ENCODE results near the gene PUM1.

Gene PUM1

DNA sequence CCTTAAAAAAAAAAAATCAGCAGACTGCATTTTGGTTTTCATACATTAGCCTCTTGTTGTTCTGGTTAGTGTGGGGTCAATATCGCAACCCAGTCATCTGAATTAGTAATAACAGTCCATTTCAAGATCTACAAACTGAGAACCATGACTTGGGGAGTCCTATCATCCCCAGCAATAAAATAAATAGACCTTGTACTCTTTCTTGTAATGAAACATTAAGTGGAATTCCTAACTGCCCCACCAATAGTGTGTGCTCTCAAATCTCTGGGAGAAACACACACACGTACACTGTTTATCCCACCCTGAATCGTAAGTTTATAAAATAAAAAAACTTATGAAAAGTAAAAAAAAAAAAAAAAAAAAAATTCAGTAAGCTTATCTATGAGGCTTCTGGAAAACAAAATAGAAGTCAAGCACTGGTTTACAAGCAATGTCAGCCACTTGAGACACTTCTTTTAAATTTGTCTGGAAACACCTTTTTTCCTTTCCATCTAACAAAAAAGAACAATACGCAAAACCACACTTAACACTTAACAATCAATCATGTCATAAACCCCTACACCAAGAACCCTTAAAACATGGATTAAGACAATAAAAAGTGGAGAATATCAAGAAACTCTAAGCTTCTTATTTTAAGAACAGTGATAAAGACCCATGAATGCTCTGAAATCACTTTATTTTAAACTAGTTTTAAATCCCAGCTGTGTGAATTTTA, 53.1 kb downstream of the PUM1 start:
- H3K4ac ChIP-seq (ENCODE audit: low read length), result no peak overlapping the region
- H2BK5ac ChIP-seq (ENCODE audit: low read length), result no peak overlapping the region
- no peak overlapping the region for H2BK12ac ChIP-seq (ENCODE audit: low read length)

GRCh38 chr1:31011719-31012118, 53.8 kb downstream of the PUM1 start:
- Histone ChIP-seq H3K79me1 (ENCODE audit: low read depth, low read length) (peaks cover 1% of the 10 kb centered on the region), H2BK5ac (ENCODE audit: low read length) (no peak overlapping the region), H4K91ac (ENCODE audit: low read depth, low read length, poor library complexity) (no peak overlapping the region), H2AK5ac (ENCODE audit: low read depth, low read length) (no peak overlapping the region), H4K8ac (ENCODE audit: low read depth, low read length) (no peak overlapping the region), H3K36me3 (replicated peaks in 1 of 2; ENCODE audit: control insufficient read depth in 2 of 2, insufficient read depth in 2 of 2, low read length in 2 of 2) (peaks cover 2 to 65% of the 10 kb centered on the region in 2 donors), H3K23ac (ENCODE audit: low read depth, low read length, poor library complexity) (no peak overlapping the region), H3K4me3 (ENCODE audit: low read length in 2 of 2) (no peak overlapping the region), H3K4me1 (ENCODE audit: control insufficient read depth in 2 of 2, insufficient read depth in 1 of 2, low read depth in 1 of 2, low read length in 2 of 2) (peaks cover 3% of the 10 kb centered on the region in 2 donors), H3K4me2 (ENCODE audit: insufficient read depth, low read length, poor library complexity, severe bottlenecking) (no peak overlapping the region), H3K18ac (ENCODE audit: low read length) (no peak overlapping the region), H2BK120ac (ENCODE audit: low read depth, low read length) (no peak overlapping the region), H3K14ac (ENCODE audit: low read length) (no peak overlapping the region), H3K9me3 (replicated peaks in 1 of 2; ENCODE audit: control insufficient read depth in 2 of 2, insufficient read depth in 1 of 2, low read depth in 1 of 2, low read length in 2 of 2) (no peaks in the 10 kb centered on the region), H2BK15ac (ENCODE audit: low read length) (no peak overlapping the region), H2BK12ac (ENCODE audit: low read length) (no peak overlapping the region), H3K4ac (ENCODE audit: low read length) (no peak overlapping the region), H3K9ac (ENCODE audit: low read depth, low read length, poor library complexity) (no peak overlapping the region), H3K27ac (replicated peaks; ENCODE audit: low read length) (no peak overlapping the region), H3K27me3 (ENCODE audit: control insufficient read depth in 3 of 3, insufficient read depth in 3 of 3, low read depth in 1 of 3, low read length in 3 of 3) (no peaks in the 10 kb centered on the region), H2AFZ (ENCODE audit: low read length) (no peak overlapping the region)
- no CpG with 5 or more reads among the region's 1 CpG for WGBS, 2 donors (ENCODE audit: extremely low coverage in 2 of 2, insufficient read length in 2 of 2, insufficient replicate concordance in 1 of 2)
- DNase-seq (ENCODE audit: low spot score), result no peak

More for the DNA sequence above, 53.1 kb downstream of the PUM1 start:
- no peak overlapping the region for H3K9ac ChIP-seq (ENCODE audit: low read depth, low read length, poor library complexity)
- H4K91ac ChIP-seq (ENCODE audit: low read depth, low read length, poor library complexity), result no peak overlapping the region
- H3K23ac ChIP-seq (ENCODE audit: low read depth, low read length, poor library complexity), result no peak overlapping the region
- 100% methylated on average over 1 of the region's 4 CpGs for WGBS, 2 donors (ENCODE audit: extremely low coverage in 2 of 2, insufficient read length in 2 of 2, insufficient replicate concordance in 1 of 2)
- peaks cover 3% of the 10 kb centered on the region in 2 donors for H3K4me1 ChIP-seq (ENCODE audit: control insufficient read depth in 2 of 2, insufficient read depth in 1 of 2, low read depth in 1 of 2, low read length in 2 of 2)
- no peak overlapping the region for H3K18ac ChIP-seq (ENCODE audit: low read length)
- no peak overlapping the region for H2AK5ac ChIP-seq (ENCODE audit: low read depth, low read length)
- H4K8ac ChIP-seq (ENCODE audit: low read depth, low read length), result no peak overlapping the region
- H3K14ac ChIP-seq (ENCODE audit: low read length), result no peak overlapping the region
- H3K27ac ChIP-seq (replicated peaks; ENCODE audit: low read length), result no peak overlapping the region
- peaks cover 2 to 64% of the 10 kb centered on the region in 2 donors for H3K36me3 ChIP-seq (replicated peaks in 1 of 2; ENCODE audit: control insufficient read depth in 2 of 2, insufficient read depth in 2 of 2, low read length in 2 of 2)
- no peak overlapping the region for H3K4me3 ChIP-seq (ENCODE audit: low read length in 2 of 2)
- no peak overlapping the region for H2AFZ ChIP-seq (ENCODE audit: low read length)
- peaks cover 1% of the 10 kb centered on the region for H3K79me1 ChIP-seq (ENCODE audit: low read depth, low read length)
- no peak overlapping the region for H3K4me2 ChIP-seq (ENCODE audit: insufficient read depth, low read length, poor library complexity, severe bottlenecking)
- no peak overlapping the region for H2BK120ac ChIP-seq (ENCODE audit: low read depth, low read length)
- DNase-seq (ENCODE audit: low spot score), result no peak
- H3K9me3 ChIP-seq (replicated peaks in 1 of 2; ENCODE audit: control insufficient read depth in 2 of 2, insufficient read depth in 1 of 2, low read depth in 1 of 2, low read length in 2 of 2), result no peaks in the 10 kb centered on the region
- H3K27me3 ChIP-seq (ENCODE audit: control insufficient read depth in 3 of 3, insufficient read depth in 3 of 3, low read depth in 1 of 3, low read length in 3 of 3), result no peaks in the 10 kb centered on the region
- H2BK15ac ChIP-seq (ENCODE audit: low read length), result no peak overlapping the region

DNA sequence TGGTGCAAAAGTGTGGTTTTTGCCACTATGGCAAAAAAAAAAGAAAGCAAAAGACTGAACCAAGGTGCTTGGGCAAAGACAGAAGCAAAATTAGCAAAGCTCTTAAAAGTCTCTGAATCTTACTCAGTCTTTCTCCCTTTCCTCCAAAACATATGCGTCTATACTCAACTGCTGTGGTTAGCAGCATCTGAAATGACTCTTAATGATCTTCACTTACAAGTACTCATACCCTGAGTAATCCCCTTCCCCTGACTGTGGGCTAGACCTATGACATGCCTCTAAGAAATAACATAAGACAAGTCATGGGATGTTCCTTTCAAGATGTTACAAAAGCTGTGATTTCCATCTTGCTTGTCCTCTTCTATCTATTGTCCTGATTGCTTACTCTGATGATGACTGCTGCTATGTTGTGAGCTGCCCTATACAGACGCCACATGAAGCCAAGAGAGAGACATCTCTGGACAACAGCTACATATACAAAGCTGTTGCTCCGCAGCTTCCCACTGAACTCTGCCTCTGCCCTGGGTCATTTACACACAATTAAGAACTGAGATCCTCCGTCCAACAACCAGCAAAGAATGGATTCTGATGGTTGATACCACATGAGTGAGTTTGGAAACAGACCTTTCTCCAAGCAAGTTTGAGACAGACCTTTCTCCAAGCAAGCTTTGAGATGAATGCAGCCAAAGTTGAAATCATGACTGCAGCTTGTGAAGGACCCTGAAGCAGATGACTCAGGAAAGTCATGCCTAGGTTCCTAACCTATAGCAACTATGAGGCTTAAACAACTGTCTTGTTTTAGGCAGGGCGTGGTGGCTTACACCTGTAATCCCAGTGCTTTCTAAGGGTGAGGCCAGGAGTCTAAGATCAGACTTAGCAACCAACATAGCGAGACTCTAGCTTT, 55.2 kb downstream of the PUM1 start:
- Histone ChIP-seq H2BK120ac (ENCODE audit: low read depth, low read length) (no peak overlapping the region), H4K8ac (ENCODE audit: low read depth, low read length) (no peak overlapping the region), H3K18ac (ENCODE audit: low read length) (no peak overlapping the region), H2AFZ (ENCODE audit: low read length) (no peak overlapping the region), H2BK12ac (ENCODE audit: low read length) (no peak overlapping the region), H3K79me1 (ENCODE audit: low read depth, low read length) (peaks cover 4% of the 10 kb centered on the region), H3K4me3 (ENCODE audit: low read length in 2 of 2) (no peak overlapping the region), H3K14ac (ENCODE audit: low read length) (no peak overlapping the region), H4K91ac (ENCODE audit: low read depth, low read length, poor library complexity) (no peak overlapping the region), H3K4me1 (ENCODE audit: control insufficient read depth in 2 of 2, insufficient read depth in 1 of 2, low read depth in 1 of 2, low read length in 2 of 2) (peaks cover 3% of the 10 kb centered on the region in 2 donors), H3K27me3 (ENCODE audit: control insufficient read depth in 3 of 3, insufficient read depth in 3 of 3, low read depth in 1 of 3, low read length in 3 of 3) (no peaks in the 10 kb centered on the region), H2AK5ac (ENCODE audit: low read depth, low read length) (no peak overlapping the region), H3K9ac (ENCODE audit: low read depth, low read length, poor library complexity) (no peak overlapping the region), H3K23ac (ENCODE audit: low read depth, low read length, poor library complexity) (no peak overlapping the region), H2BK5ac (ENCODE audit: low read length) (no peak overlapping the region), H3K4ac (ENCODE audit: low read length) (no peak overlapping the region), H2BK15ac (ENCODE audit: low read length) (no peak overlapping the region), H3K36me3 (replicated peaks in 1 of 2; ENCODE audit: control insufficient read depth in 2 of 2, insufficient read depth in 2 of 2, low read length in 2 of 2) (peaks cover 8 to 69% of the 10 kb centered on the region in 2 donors), H3K9me3 (replicated peaks in 1 of 2; ENCODE audit: control insufficient read depth in 2 of 2, insufficient read depth in 1 of 2, low read depth in 1 of 2, low read length in 2 of 2) (no peaks in the 10 kb centered on the region), H3K27ac (replicated peaks; ENCODE audit: low read length) (no peak overlapping the region), H3K4me2 (ENCODE audit: insufficient read depth, low read length, poor library complexity, severe bottlenecking) (no peak overlapping the region)
- no peak for DNase-seq (ENCODE audit: low spot score)
- no CpG with 5 or more reads among the region's 6 CpGs for WGBS, 2 donors (ENCODE audit: extremely low coverage in 2 of 2, insufficient read length in 2 of 2, insufficient replicate concordance in 1 of 2)

DNA sequence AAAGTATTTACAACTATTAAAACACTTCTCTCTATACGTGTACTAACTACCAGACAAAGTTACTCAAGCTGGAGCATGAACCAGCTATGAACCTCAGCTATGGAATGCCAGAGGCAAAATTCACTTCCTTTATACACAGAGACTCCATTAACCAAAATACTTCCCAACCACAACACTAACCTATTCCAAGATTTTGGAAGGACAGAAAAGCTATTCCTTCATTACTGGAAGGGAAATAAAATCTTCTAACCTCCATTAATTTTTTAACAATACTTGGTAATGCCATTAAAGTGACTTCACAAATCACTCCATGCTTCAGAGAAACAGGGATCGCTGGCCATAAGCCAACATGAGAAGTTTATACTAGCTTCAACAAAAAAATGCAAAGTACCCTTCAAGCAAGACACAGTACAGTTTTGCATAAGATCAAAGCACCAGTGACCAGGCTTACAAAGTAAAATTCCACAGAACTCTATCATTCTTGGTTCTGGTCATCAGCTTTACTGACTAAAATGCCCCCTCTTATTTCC, 58.0 kb downstream of the PUM1 start:
- no peak overlapping the region for H4K91ac ChIP-seq (ENCODE audit: low read depth, low read length, poor library complexity)
- peaks cover 13 to 80% of the 10 kb centered on the region in 2 donors for H3K36me3 ChIP-seq (replicated peaks in 1 of 2; ENCODE audit: control insufficient read depth in 2 of 2, insufficient read depth in 2 of 2, low read length in 2 of 2)
- H3K9me3 ChIP-seq (replicated peaks in 1 of 2; ENCODE audit: control insufficient read depth in 2 of 2, insufficient read depth in 1 of 2, low read depth in 1 of 2, low read length in 2 of 2), result no peaks in the 10 kb centered on the region
- peaks cover 3% of the 10 kb centered on the region for H3K79me1 ChIP-seq (ENCODE audit: low read depth, low read length)
- no peak overlapping the region for H3K14ac ChIP-seq (ENCODE audit: low read length)
- H3K4me3 ChIP-seq (ENCODE audit: low read length in 2 of 2), result no peak overlapping the region
- no peaks in the 10 kb centered on the region for H3K27me3 ChIP-seq (ENCODE audit: control insufficient read depth in 3 of 3, insufficient read depth in 3 of 3, low read depth in 1 of 3, low read length in 3 of 3)
- no peak overlapping the region for H3K4me2 ChIP-seq (ENCODE audit: insufficient read depth, low read length, poor library complexity, severe bottlenecking)
- H2AFZ ChIP-seq (ENCODE audit: low read length), result no peak overlapping the region
- no peak overlapping the region for H3K4ac ChIP-seq (ENCODE audit: low read length)
- no peak overlapping the region for H2BK12ac ChIP-seq (ENCODE audit: low read length)
- no peak overlapping the region for H3K18ac ChIP-seq (ENCODE audit: low read length)
- DNase-seq (ENCODE audit: low spot score), result no peak
- no peak overlapping the region for H3K23ac ChIP-seq (ENCODE audit: low read depth, low read length, poor library complexity)
- no CpG with 5 or more reads among the region's 2 CpGs for WGBS, 2 donors (ENCODE audit: extremely low coverage in 2 of 2, insufficient read length in 2 of 2, insufficient replicate concordance in 1 of 2)
- no peak overlapping the region for H3K27ac ChIP-seq (replicated peaks; ENCODE audit: low read length)
- peaks cover 0 to 3% of the 10 kb centered on the region in 2 donors for H3K4me1 ChIP-seq (ENCODE audit: control insufficient read depth in 2 of 2, insufficient read depth in 1 of 2, low read depth in 1 of 2, low read length in 2 of 2)
- H2BK120ac ChIP-seq (ENCODE audit: low read depth, low read length), result no peak overlapping the region
- H2AK5ac ChIP-seq (ENCODE audit: low read depth, low read length), result no peak overlapping the region
- H2BK5ac ChIP-seq (ENCODE audit: low read length), result no peak overlapping the region
- H2BK15ac ChIP-seq (ENCODE audit: low read length), result no peak overlapping the region
- no peak overlapping the region for H3K9ac ChIP-seq (ENCODE audit: low read depth, low read length, poor library complexity)
- no peak overlapping the region for H4K8ac ChIP-seq (ENCODE audit: low read depth, low read length)
